Gastroesophageal sphincter (tissue), 4 donors: ENCODE data around the gene GET3. TPM values are rescaled to one million over a fixed set of nuclear protein-coding genes. Genes with fewer than 3 reads are reported as not detected.

ENCODE experiments used
- ATAC-seq: fragments of 150-250 bp; one replicate; pipeline ENCODE4 v1.9.1; 2016; ENCODE audit warnings: mild to moderate bottlenecking, moderate library complexity
- H3K27ac ChIP-seq, 4 donors: fragments of 200-600 bp; sonication (generic) in 3 of 4; 1 replicate in 3 of 4; 2 replicates in 1 of 4; pipeline ENCODE4 v1.5.1; 2016 to 2019
- H3K27me3 ChIP-seq: fragments of 200-600 bp; sonication (generic); one replicate; pipeline ENCODE4 v1.5.1; 2019
- H3K36me3 ChIP-seq, 2 donors: fragments of 200-600 bp; sonication (generic); one replicate each; pipeline ENCODE4 v1.5.1; 2019; ENCODE audit warnings: control low read depth in 1 of 2
- H3K4me1 ChIP-seq, 3 donors: fragments of 200-600 bp; sonication (generic); 1 replicate in 2 of 3; 2 replicates in 1 of 3; pipeline ENCODE4 v1.5.1; 2016 to 2019; ENCODE audit warnings: control low read depth in 2 of 3
- H3K4me3 ChIP-seq, 2 donors: fragments of 200-600 bp; sonication (generic); one replicate each; pipeline ENCODE4 v1.5.1; 2019; ENCODE audit warnings: mild to moderate bottlenecking in 1 of 2, moderate library complexity in 1 of 2
- H3K9me3 ChIP-seq, 3 donors: fragments of 200-600 bp; sonication (generic); one replicate each; pipeline ENCODE4 v1.5.1; 2017 to 2019; ENCODE audit warnings: control low read depth in 2 of 3
- CTCF ChIP-seq, 4 experiments: fragments of 200-600 bp in 2 of 4; fragments of 450-650 bp in 2 of 4; sonication (generic) in 1 of 4; IDR thresholded peaks; one replicate each; pipeline ENCODE4 v1.5.1; 2017 to 2019; ENCODE audit warnings: antibody characterized with exemption in 4 of 4, mild to moderate bottlenecking in 2 of 4, moderate library complexity in 2 of 4
- EP300 ChIP-seq: sonication (generic); formaldehyde crosslinking; IDR thresholded peaks from one replicate; pipeline ENCODE4 v1.6.1; 2017; ENCODE audit warnings: antibody characterized with exemption, mild to moderate bottlenecking
- POLR2A ChIP-seq, 2 donors: fragments of 450-650 bp; IDR thresholded peaks; one replicate each; pipeline ENCODE4 v1.6.1; 2017; ENCODE audit warnings: antibody characterized with exemption in 2 of 2, mild to moderate bottlenecking in 2 of 2, moderate library complexity in 1 of 2
- POLR2AphosphoS5 ChIP-seq: sonication (generic); formaldehyde crosslinking; IDR thresholded peaks from one replicate; pipeline ENCODE4 v1.6.1; 2017; ENCODE audit warnings: antibody characterized with exemption
- WGBS, 2 donors: methylation state at CpG; one replicate each; pipeline ENCODE4 v1.1.5; 2018; ENCODE audit warnings: low coverage in 1 of 2; 5-methylcytosine and 5-hydroxymethylcytosine counted together
- total RNA-seq, 4 donors: library from RNA; depleted of rRNA; stranded (reverse); fragments of >200 nt; gene quantifications; one replicate each; pipeline ENCODE4 v1.1.0, GENCODE V29; 2016

Gene GET3
- total RNA-seq, 4 donors from 2014 or later, result 47.3 to 58.2 (median 55.8) TPM

GRCh38 chr19:12783291-12783848 lies 46.1 kb downstream of the GET3 start:
- no peaks in the 10 kb centered on the region for H3K27me3 ChIP-seq
- peak overlapping the region; percentile 67 to 100 (median 98) for H3K27ac ChIP-seq
- no peak for ATAC-seq
- H3K4me3 ChIP-seq, result peak overlapping the region; percentile 33 to 60
- WGBS, 2 donors, result 20% methylated on average over 1 of the region's 16 CpGs; no CpG with 5 or more reads in 1 of the 2 donors
- TF ChIP-seq POLR2A (IDR thresholded peaks at IDR 0.05) (no peak), EP300 (no peak), POLR2AphosphoS5 (no peak), CTCF (IDR thresholded peaks at IDR 0.05) (no peak)
- no peaks in the 10 kb centered on the region for H3K9me3 ChIP-seq
- H3K36me3 ChIP-seq, result no peaks in the 10 kb centered on the region
- H3K4me1 ChIP-seq, result peaks cover 0 to 85% (median 51%) of the 10 kb centered on the region in 3 donors

GRCh38 chr19:12783849-12784393 lies 46.6 kb downstream of the GET3 start:
- Histone ChIP-seq H3K9me3 (no peaks in the 10 kb centered on the region), H3K27ac (peak overlapping the region; percentile 67 to 100 (median 98)), H3K4me1 (peaks cover 0 to 85% (median 50%) of the 10 kb centered on the region in 3 donors), H3K27me3 (no peaks in the 10 kb centered on the region), H3K4me3 (no peak overlapping the region), H3K36me3 (no peaks in the 10 kb centered on the region)
- WGBS, 2 donors, result 17% methylated on average over 2 of the region's 19 CpGs; no CpG with 5 or more reads in 1 of the 2 donors
- ATAC-seq, result no peak
- TF ChIP-seq CTCF (IDR thresholded peaks at IDR 0.05) (no peak), POLR2AphosphoS5 (no peak), POLR2A (IDR thresholded peaks at IDR 0.05) (no peak), EP300 (no peak)

- H3K27ac ChIP-seq, result peak overlapping the region; percentile 67 to 100 (median 98)
- H3K27me3 ChIP-seq, result no peaks in the 10 kb centered on the region
- 60% methylated on average over 4 to 10 of the region's 10 CpGs for WGBS, 2 donors
- no peak for ATAC-seq
- no peaks in the 10 kb centered on the region for H3K9me3 ChIP-seq
- TF ChIP-seq POLR2AphosphoS5 (no peak), CTCF (IDR thresholded peaks at IDR 0.05) (no peak), EP300 (no peak), POLR2A (IDR thresholded peaks at IDR 0.05) (no peak)
- H3K4me3 ChIP-seq, result no peak overlapping the region
- no peaks in the 10 kb centered on the region for H3K36me3 ChIP-seq
- peaks cover 0 to 85% (median 51%) of the 10 kb centered on the region in 3 donors for H3K4me1 ChIP-seq
These were observed 47.1 kb downstream of the GET3 start for GRCh38 chr19:12784394-12784870.

- Histone ChIP-seq H3K4me1 (peaks cover 0 to 81% (median 51%) of the 10 kb centered on the region in 3 donors), H3K36me3 (no peaks in the 10 kb centered on the region), H3K9me3 (no peaks in the 10 kb centered on the region), H3K27ac (peak overlapping the region in 3 of 4 donors; percentile 98 to 100 (median 99)), H3K27me3 (no peaks in the 10 kb centered on the region), H3K4me3 (peak overlapping the region in 1 of 2 donors; percentile 3)
- ATAC-seq, result no peak
- TF ChIP-seq CTCF (IDR thresholded peaks at IDR 0.05) (no peak), EP300 (no peak), POLR2A (IDR thresholded peaks at IDR 0.05) (no peak), POLR2AphosphoS5 (no peak)
- 38 to 46% methylated on average over 3 to 5 of the region's 5 CpGs for WGBS, 2 donors
These were observed 47.7 kb downstream of the GET3 start for GRCh38 chr19:12784871-12785430.
